HepG2 (cell line): ENCODE results near the gene PCA3. TPM values are rescaled to one million over a fixed set of nuclear protein-coding genes. Genes with fewer than 3 reads are reported as not detected.

Experiments used
- ATAC-seq: fragments of 200-7000 bp; cut with Tn5 transposase; 3 replicates; pipeline ENCODE4 v1.9.1; 2020; ENCODE audit warnings: mild to moderate bottlenecking, moderate library complexity
- BruUV-seq: library from RNA; stranded (reverse); fragments of 400-500 nt; replicated peaks from 2 replicates; lab custom pipeline; 2021; lab: Mats Ljungman, UMichigan
- CTCF ChIA-PET: fragments of 300-600 bp; formaldehyde crosslinking; extraction: SDS; loops from one replicate; lab custom pipeline; 2021; ENCODE audit warnings: low total read pairs, inconsistent platforms, low intra/inter-chr PET ratio; lab: Yijun Ruan, JAX
- POLR2A ChIA-PET: fragments of 350-600 bp; sonication (Branson Sonifier 250); formaldehyde crosslinking; loops from one replicate; lab custom pipeline; 2020; ENCODE audit warnings: antibody characterized with exemption, inconsistent platforms; lab: Yijun Ruan, JAX
- DNase-seq: peaks from one replicate; pipeline ENCODE4 v3.0.0-alpha.2; 2015; ENCODE audit warnings: low spot score
- FAIRE-seq: peaks from 3 replicates; lab custom pipeline; 2011; peaks lifted over from hg19 to GRCh38; lab: Jason Lieb, UNC
- H2AFZ ChIP-seq: one replicate; pipeline ENCODE4 v1.6.1; 2011; ENCODE audit warnings: low read length, inconsistent platforms
- H3K27ac ChIP-seq: fragments of 300-600 bp; 3 replicates; pipeline ENCODE4 v1.8.0; 2011; ENCODE audit warnings: mixed run types, mild to moderate bottlenecking, mixed read lengths, low read length, inconsistent platforms; ENCODE audit not compliant: insufficient read depth; ENCODE audit errors: extremely low read length
- H3K27me3 ChIP-seq, 2 experiments: fragments of 200-600 bp in 1 of 2; 2 replicates in 1 of 2; 3 replicates in 1 of 2; pipeline versions ENCODE4 v1.6.0 to v1.8.0; 2011; ENCODE audit warnings: low read length in 2 of 2, mild to moderate bottlenecking in 2 of 2, moderate library complexity in 2 of 2, inconsistent platforms in 1 of 2; ENCODE audit not compliant: insufficient read depth in 2 of 2, control insufficient read depth in 1 of 2
- H3K36me3 ChIP-seq, 2 experiments: fragments of 200-600 bp in 1 of 2; replicated peaks in 1 of 2; 2 replicates in 1 of 2; 3 replicates in 1 of 2; pipeline versions ENCODE4 v1.5.1 to v1.8.0; 2011; ENCODE audit warnings: low read length in 2 of 2, inconsistent platforms in 1 of 2; ENCODE audit not compliant: insufficient read depth in 2 of 2, control insufficient read depth in 1 of 2
- H3K4me1 ChIP-seq: 2 replicates; pipeline ENCODE4 v1.5.1; 2012; ENCODE audit warnings: low read length, inconsistent platforms; ENCODE audit not compliant: insufficient read depth
- H3K4me2 ChIP-seq: 2 replicates; pipeline ENCODE4 v1.6.0; 2011; ENCODE audit warnings: low read depth, low read length, inconsistent platforms
- H3K4me3 ChIP-seq, 3 experiments: fragments of 200-600 bp in 1 of 3; sonication (generic), shearing (Covaris generic) in 1 of 3; replicated peaks in 1 of 3; 2 replicates each; pipeline ENCODE4 v1.5.1; 2011 to 2016; ENCODE audit warnings: low read length in 3 of 3, inconsistent platforms in 2 of 3, low read depth in 2 of 3, mild to moderate bottlenecking in 2 of 3, control low read depth in 1 of 3, mixed read lengths in 1 of 3; ENCODE audit not compliant: insufficient read depth in 1 of 3
- H3K79me2 ChIP-seq: one replicate; pipeline ENCODE4 v1.6.1; 2011; ENCODE audit warnings: low read length, inconsistent platforms; ENCODE audit not compliant: insufficient read depth
- H3K9ac ChIP-seq: 2 replicates; pipeline ENCODE4 v1.6.0; 2011; ENCODE audit warnings: mild to moderate bottlenecking, low read depth, low read length, inconsistent platforms; ENCODE audit not compliant: insufficient read depth
- H3K9me3 ChIP-seq: 2 replicates; pipeline ENCODE4 v1.5.1; 2012; ENCODE audit warnings: mild to moderate bottlenecking, low read length
- H4K20me1 ChIP-seq: 2 replicates; pipeline ENCODE4 v1.6.0; 2011; ENCODE audit warnings: inconsistent platforms, mild to moderate bottlenecking, low read length, moderate library complexity; ENCODE audit not compliant: insufficient read depth
- ASH2L ChIP-seq: fragments of 300-600, 200-600 bp; sonication (generic); IDR thresholded peaks from 2 replicates; pipeline ENCODE4 v1.7.0; 2017; ENCODE audit warnings: low read depth, mild to moderate bottlenecking, moderate library complexity, mixed read lengths, low read length; ENCODE audit not compliant: insufficient read length
- ATAD3A ChIP-seq: sonication (generic); formaldehyde crosslinking; IDR thresholded peaks from 2 replicates; pipeline ENCODE4 v1.4.0; 2020; ENCODE audit warnings: missing genetic modification reagents
- CHCHD3 ChIP-seq: sonication (generic); formaldehyde crosslinking; IDR thresholded peaks from 2 replicates; pipeline ENCODE4 v1.8.0; 2022; ENCODE audit warnings: mild to moderate bottlenecking, missing genetic modification reagents, moderate library complexity
- FUBP1 ChIP-seq: sonication (generic); formaldehyde crosslinking; IDR thresholded peaks from 2 replicates; pipeline ENCODE4 v1.5.1; 2020; ENCODE audit warnings: missing genetic modification reagents, mild to moderate bottlenecking, borderline replicate concordance
- HDAC1 ChIP-seq: sonication (generic); formaldehyde crosslinking; IDR thresholded peaks from 2 replicates; pipeline ENCODE4 v1.5.1; 2020; ENCODE audit warnings: mild to moderate bottlenecking, missing genetic modification reagents
- HES4 ChIP-seq: sonication (generic); formaldehyde crosslinking; IDR thresholded peaks from 2 replicates; pipeline ENCODE4 v1.9.0; 2021; ENCODE audit warnings: mild to moderate bottlenecking, missing genetic modification reagents, borderline replicate concordance
- HMG20A ChIP-seq: IDR thresholded peaks from 2 replicates; pipeline ENCODE4 v1.6.1; 2016; ENCODE audit warnings: borderline replicate concordance
- IKZF4 ChIP-seq: sonication (generic); formaldehyde crosslinking; IDR thresholded peaks from 2 replicates; pipeline ENCODE4 v1.5.1; 2020; ENCODE audit warnings: borderline replicate concordance, mild to moderate bottlenecking, low read depth, missing genetic modification reagents; ENCODE audit errors: not compliant biosample characterization
- MYC ChIP-seq: sonication (generic); formaldehyde crosslinking; IDR thresholded peaks from 2 replicates; pipeline ENCODE4 v1.9.0; 2021; ENCODE audit warnings: missing genetic modification reagents, borderline replicate concordance
- MZF1 ChIP-seq: sonication (generic); formaldehyde crosslinking; IDR thresholded peaks from 2 replicates; pipeline ENCODE4 v1.8.1; 2023; ENCODE audit warnings: mild to moderate bottlenecking, missing genetic modification reagents, borderline replicate concordance
- NCOA5 ChIP-seq: sonication (generic); formaldehyde crosslinking; IDR thresholded peaks from 2 replicates; pipeline ENCODE4 v1.4.0; 2020; ENCODE audit warnings: missing genetic modification reagents
- NFE2L1 ChIP-seq: sonication (generic); formaldehyde crosslinking; IDR thresholded peaks from 2 replicates; pipeline ENCODE4 v1.4.0; 2020; ENCODE audit warnings: missing genetic modification reagents, mild to moderate bottlenecking, borderline replicate concordance
- RAD51 ChIP-seq: fragments of 450-650 bp; IDR thresholded peaks from 2 replicates; pipeline ENCODE4 v1.6.1; 2016; ENCODE audit warnings: borderline replicate concordance
- RBFOX2 ChIP-seq: fragments of 200-400 bp; formaldehyde crosslinking; IDR thresholded peaks from 2 replicates; pipeline ENCODE4 v1.6.1; 2017; ENCODE audit warnings: low read depth, mild to moderate bottlenecking, low read length
- TBL1XR1 ChIP-seq: fragments of 150-350 bp; IDR thresholded peaks from 2 replicates; pipeline ENCODE4 v1.6.1; 2014; ENCODE audit warnings: borderline replicate concordance, low read length; ENCODE audit not compliant: partially characterized antibody
- THAP11 ChIP-seq: IDR thresholded peaks from 2 replicates; pipeline ENCODE4 v1.6.1; 2016; ENCODE audit warnings: missing biosample characterization, missing genetic modification reagents
- ZBTB26 ChIP-seq: IDR thresholded peaks from 2 replicates; pipeline ENCODE4 v1.6.1; 2016; ENCODE audit warnings: missing compliant biosample characterization, missing genetic modification reagents, borderline replicate concordance
- ZMYM4 ChIP-seq: sonication (generic); formaldehyde crosslinking; IDR thresholded peaks from 2 replicates; pipeline ENCODE4 v1.8.1; 2023; ENCODE audit warnings: mild to moderate bottlenecking, missing genetic modification reagents
- ZNF207 ChIP-seq: fragments of 450-650 bp; IDR thresholded peaks from 2 replicates; pipeline ENCODE4 v1.6.1; 2016; ENCODE audit warnings: antibody characterized with exemption, borderline replicate concordance
- ZSCAN9 ChIP-seq: IDR thresholded peaks from 2 replicates; pipeline ENCODE4 v1.6.1; 2016; ENCODE audit warnings: borderline replicate concordance
- WGBS: methylation state at CpG from one replicate; pipeline ENCODE4 v1.1.6; 2017; ENCODE audit warnings: low lambda C conversion rate; 5-methylcytosine and 5-hydroxymethylcytosine counted together
- in situ Hi-C: cut with HindIII; loops from 2 replicates; pipeline ENCODE4 v1.10.0; 2017; ENCODE audit warnings: low pct_unique_long_range_greater_than_20kb; ENCODE audit not compliant: extremely low pct_ligation_motif_present
- intact Hi-C: fragments of 100-400 bp; cut with micrococcal nuclease; formaldehyde crosslinking; loops from one replicate; pipeline ENCODE4 v1.10.0; 2022; ENCODE audit not compliant: unreplicated experiment
- polyA plus RNA-seq, 8 experiments: library from polyadenylated mRNA; depleted of rRNA in 3 of 8; stranded (reverse) in 7 of 8; unstranded in 1 of 8; fragments of >200 nt; fragmentation: Illumina TruSeq in 4 of 8; extraction: Trizol in 4 of 8; gene quantifications; 2 replicates each; pipeline versions ENCODE4 v1.2.1 to v1.2.3, GENCODE V29; 2011 to 2016; ENCODE audit warnings: low read depth in 4 of 8, missing spikeins in 1 of 8, mixed read lengths in 1 of 8; ENCODE audit not compliant: insufficient read depth in 1 of 8
- total RNA-seq, 5 experiments: library from RNA; depleted of rRNA; stranded (reverse); fragments of >200 nt; fragmentation: Illumina TruSeq; extraction: Trizol; gene quantifications; 2 replicates each; pipeline ENCODE4 v1.2.3, GENCODE V29; 2016; ENCODE audit warnings: low read depth in 1 of 5

The PCA3 gene
- total and polyA plus RNA-seq, 2 of the 13 experiments (the other 11 are each of a cell fraction or from before 2014, with no cell fraction given), result not detected

GRCh38 chr9:76725011-76725546, 39.2 kb upstream of the PCA3 start (continued):
- TF ChIP-seq NFE2L1 (CRISPR knock-in tag) (no peak), ZMYM4 (CRISPR knock-in tag) (no peak), IKZF4 (no peak), HES4 (CRISPR knock-in tag) (no peak), ZSCAN9 (CRISPR knock-in tag) (no peak)

- ATAC-seq, result no peak
- Histone ChIP-seq H3K79me2 (no peaks in the 10 kb centered on the region), H3K9ac (no peak overlapping the region), H2AFZ (no peak overlapping the region), H3K27ac (no peak overlapping the region), H3K4me2 (no peak overlapping the region), H3K27me3 (peaks cover 0 to 4% of the 10 kb centered on the region in 2 experiments; a peak in 1 of 5 replicates), H3K4me1 (no peaks in the 10 kb centered on the region), H3K9me3 (no peaks in the 10 kb centered on the region), H3K36me3 (no peaks in the 10 kb centered on the region), H3K4me3 (no peak overlapping the region), H4K20me1 (no peaks in the 10 kb centered on the region)
- POLR2A ChIA-PET, result no interaction called here
- FAIRE-seq, result no peak
- intact Hi-C loops, result no loop called here
- 0% methylated on average over 3 of the region's 6 CpGs for WGBS
- no peak for DNase-seq
- CTCF ChIA-PET, result no interaction called here
- in situ Hi-C loops, result no loop called here
- no TSS peak for BruUV-seq
- TF ChIP-seq ASH2L, result no peak
- TF ChIP-seq HMG20A (CRISPR knock-in tag), result no peak
- no peak for TF ChIP-seq FUBP1 (CRISPR knock-in tag)
- no peak for TF ChIP-seq MYC (CRISPR knock-in tag)
- TF ChIP-seq CHCHD3 (CRISPR knock-in tag), result no peak
- no peak for TF ChIP-seq MZF1 (CRISPR knock-in tag)
- no peak for TF ChIP-seq ZBTB26 (CRISPR knock-in tag)
- TF ChIP-seq RAD51, result no peak
- TF ChIP-seq ATAD3A, result no peak
- TF ChIP-seq ZNF207, result no peak
- TF ChIP-seq RBFOX2, result no peak
- no peak for TF ChIP-seq HDAC1 (CRISPR knock-in tag)
- no peak for TF ChIP-seq NCOA5 (CRISPR knock-in tag)
- TF ChIP-seq THAP11 (CRISPR knock-in tag), result no peak
- TF ChIP-seq TBL1XR1, result no peak
Measured at GRCh38 chr9:76725885-76726284, 38.4 kb upstream of the PCA3 start.
